GM21390 (cell line): ENCODE data around the gene SLC39A8.

Experiments used
- ATAC-seq: cut with Tn5 transposase; IDR thresholded peaks from one replicate; pipeline ENCODE4 v1.9.1; 2021; ENCODE audit not compliant: unreplicated experiment

The SLC39A8 gene

GRCh38 chr4:102342404-102343074 lies 2.7 kb downstream of the SLC39A8 start:
- no peak for ATAC-seq

GRCh38 chr4:102341201-102341600 lies 4.1 kb downstream of the SLC39A8 start:
- no peak for ATAC-seq

- no peak for ATAC-seq
These were observed 6.3 kb downstream of the SLC39A8 start for GRCh38 chr4:102339018-102339417.

- ATAC-seq, result no peak
These were observed 6.9 kb downstream of the SLC39A8 start for GRCh38 chr4:102338405-102338804.

- no peak for ATAC-seq
These were observed 9.7 kb downstream of the SLC39A8 start for GRCh38 chr4:102335616-102336015.

GRCh38 chr4:102334624-102335023 lies 10.7 kb downstream of the SLC39A8 start:
- ATAC-seq, result no peak

- ATAC-seq, result no peak
These were observed 11.5 kb downstream of the SLC39A8 start for GRCh38 chr4:102333787-102334186.

GRCh38 chr4:102328045-102328444 lies 17.2 kb downstream of the SLC39A8 start:
- ATAC-seq, result no peak

- ATAC-seq, result no peak
These were observed 18.3 kb downstream of the SLC39A8 start for GRCh38 chr4:102326951-102327350.

GRCh38 chr4:102324730-102325129 lies 20.6 kb downstream of the SLC39A8 start:
- ATAC-seq, result no peak

- no peak for ATAC-seq
These were observed 22.5 kb downstream of the SLC39A8 start for GRCh38 chr4:102322736-102323135.

GRCh38 chr4:102321260-102321995 lies 23.9 kb downstream of the SLC39A8 start:
- ATAC-seq, result peak; percentile 74

- ATAC-seq, result no peak
These were observed 25.7 kb downstream of the SLC39A8 start for GRCh38 chr4:102319594-102319993.

GRCh38 chr4:102318526-102318925 lies 26.8 kb downstream of the SLC39A8 start:
- no peak for ATAC-seq

GRCh38 chr4:102318105-102318504 lies 27.2 kb downstream of the SLC39A8 start:
- ATAC-seq, result no peak

- ATAC-seq, result no peak
These were observed 27.8 kb downstream of the SLC39A8 start for GRCh38 chr4:102317459-102317858.

GRCh38 chr4:102316585-102316984 lies 28.7 kb downstream of the SLC39A8 start:
- ATAC-seq, result no peak

- ATAC-seq, result no peak
These were observed 29.8 kb downstream of the SLC39A8 start for GRCh38 chr4:102315532-102315931.

GRCh38 chr4:102312417-102312816 lies 32.9 kb downstream of the SLC39A8 start:
- no peak for ATAC-seq

- ATAC-seq, result no peak
These were observed 33.4 kb downstream of the SLC39A8 start for GRCh38 chr4:102311912-102312311.

- ATAC-seq, result no peak
These were observed 33.9 kb downstream of the SLC39A8 start for GRCh38 chr4:102311407-102311806.

- ATAC-seq, result no peak
These were observed 37.1 kb downstream of the SLC39A8 start for GRCh38 chr4:102308032-102308799.
